Glomerular visceral epithelial cell (primary cell): Measurements from ENCODE around the gene CCDC201.
A peak's percentile ranks its signal among the peaks of the same experiment; 100 is the strongest.

Source experiments
- DNase-seq: peaks from one replicate; pipeline ENCODE4 v3.0.0-alpha.2; 2016; ENCODE audit errors: extremely low spot score

The CCDC201 gene

DNA sequence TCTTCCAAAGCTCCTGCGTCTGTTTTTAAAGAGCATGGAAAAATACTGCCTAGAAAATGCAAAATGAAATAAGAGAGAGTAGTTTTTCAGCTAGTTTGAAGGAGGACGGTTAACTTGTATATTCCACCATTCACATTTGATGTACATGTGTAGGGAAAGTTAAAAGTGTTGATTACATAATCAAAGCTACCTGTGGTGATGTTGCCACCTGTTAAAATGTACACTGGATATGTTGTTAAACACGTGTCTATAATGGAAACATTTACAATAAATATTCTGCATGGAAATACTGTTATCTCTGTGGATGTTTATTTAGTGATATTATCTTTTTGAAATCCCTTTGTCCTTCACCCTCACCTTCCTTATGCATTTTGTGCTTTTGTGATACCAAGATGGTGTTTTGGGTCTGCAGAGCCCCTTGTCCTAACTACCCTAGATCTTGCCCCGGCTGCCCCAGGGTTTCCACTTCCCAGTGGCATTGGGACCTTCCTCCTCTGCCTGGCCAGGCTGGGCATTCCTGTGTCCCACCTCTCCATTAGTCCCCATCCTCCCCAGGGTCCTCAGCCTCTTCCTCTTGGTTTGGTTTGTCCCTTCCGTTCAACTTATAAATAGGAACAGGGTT lies 20.6 kb upstream of the CCDC201 start:
- DNase-seq = no peak

DNA sequence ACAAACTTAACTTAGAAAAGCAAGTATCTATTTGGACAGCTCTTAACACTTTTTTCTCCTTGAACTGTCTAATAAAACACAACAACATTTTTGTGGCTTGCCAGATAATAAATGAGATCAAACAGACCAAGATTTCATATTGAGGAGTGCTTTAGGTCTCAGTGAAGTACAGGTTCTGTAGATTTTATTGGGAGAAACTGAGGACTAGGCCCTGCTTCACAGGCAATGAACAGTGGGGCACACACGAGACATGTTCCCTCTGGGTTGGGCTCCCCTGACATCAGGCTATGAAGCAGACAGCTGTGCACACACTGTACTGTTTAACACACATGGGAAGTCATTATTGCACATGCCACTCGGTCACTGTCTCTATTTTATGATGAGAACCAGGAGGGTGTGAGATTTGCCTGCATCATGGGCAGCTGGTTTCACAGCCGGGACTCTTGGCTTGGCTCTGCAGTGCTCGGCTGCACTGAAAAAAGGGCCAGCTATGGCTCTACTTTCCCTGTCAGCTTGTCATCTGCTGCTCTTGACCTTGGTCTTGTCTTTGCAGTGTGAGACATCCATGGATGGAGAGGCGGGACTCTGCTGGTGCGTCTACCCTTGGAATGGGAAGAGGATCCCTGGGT lies 19.6 kb upstream of the CCDC201 start:
- DNase-seq = no peak

DNA sequence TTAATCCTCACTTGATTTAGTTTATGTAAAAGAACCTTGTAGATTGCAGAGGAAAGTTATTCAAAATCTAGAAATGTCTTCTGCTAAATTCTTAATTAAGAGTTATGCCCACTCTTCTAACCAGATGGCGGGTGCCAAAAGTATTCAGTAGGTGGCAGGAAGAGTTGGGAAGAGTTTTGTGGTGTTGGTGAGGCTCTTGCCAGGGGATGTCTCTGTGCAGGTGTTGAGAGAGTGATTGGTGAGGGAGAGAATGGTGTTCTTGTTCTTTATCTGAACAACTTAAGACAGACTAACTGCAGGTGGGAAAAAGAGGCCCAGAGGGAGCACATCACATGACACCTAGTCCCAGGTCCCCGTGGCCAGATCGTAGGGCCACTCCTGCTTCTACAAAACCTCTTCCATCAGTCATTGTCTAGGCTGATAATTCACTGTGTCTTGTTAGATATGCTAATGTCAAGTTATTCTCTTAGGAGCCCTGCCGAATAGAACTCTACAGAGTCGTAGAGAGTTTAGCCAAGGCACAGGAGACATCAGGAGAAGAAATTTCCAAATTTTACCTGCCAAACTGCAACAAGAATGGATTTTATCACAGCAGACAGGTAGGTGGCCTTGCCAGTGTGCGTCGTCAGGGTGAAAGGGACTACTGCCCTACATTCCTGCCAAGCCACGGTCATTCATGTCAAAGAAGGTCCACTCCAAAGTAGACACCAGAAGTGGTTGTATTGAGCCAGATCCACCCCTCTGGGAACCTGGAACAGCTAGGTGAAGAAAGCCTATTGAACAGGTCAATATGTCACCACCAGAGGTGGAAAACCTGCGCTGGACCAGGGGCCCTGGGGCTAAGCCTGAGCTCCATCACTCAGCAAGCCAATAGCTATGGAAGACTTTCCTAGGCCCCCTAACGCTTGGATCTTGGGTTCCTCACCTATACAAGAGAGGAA lies 18.9 kb upstream of the CCDC201 start:
- no peak for DNase-seq

DNA sequence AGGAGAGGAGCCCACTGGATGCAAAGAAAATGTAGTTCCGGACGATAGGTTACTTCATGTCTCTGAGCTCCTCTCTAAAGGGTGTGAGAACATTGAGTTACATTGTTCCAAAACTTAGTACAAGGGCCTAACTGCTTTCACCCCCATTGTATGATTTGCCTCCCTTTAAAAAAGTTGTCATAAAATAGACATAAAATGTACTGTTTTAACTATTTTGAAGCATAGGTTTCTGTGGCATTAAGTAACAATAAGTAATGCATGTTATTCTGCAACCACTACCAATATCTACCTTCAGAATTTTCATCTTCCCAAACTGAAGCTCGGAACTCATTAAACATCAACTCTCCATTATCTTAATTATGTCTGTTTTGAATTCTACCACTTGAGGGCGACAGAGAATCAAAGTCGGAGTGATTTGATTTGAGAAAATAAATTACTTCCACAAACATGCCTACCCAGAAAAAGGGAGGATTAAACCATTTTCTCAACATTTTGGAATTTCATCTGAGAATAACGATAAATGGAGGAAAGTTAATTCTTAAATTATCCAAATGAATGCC lies 18.1 kb upstream of the CCDC201 start:
- DNase-seq = peak; percentile 46

DNA sequence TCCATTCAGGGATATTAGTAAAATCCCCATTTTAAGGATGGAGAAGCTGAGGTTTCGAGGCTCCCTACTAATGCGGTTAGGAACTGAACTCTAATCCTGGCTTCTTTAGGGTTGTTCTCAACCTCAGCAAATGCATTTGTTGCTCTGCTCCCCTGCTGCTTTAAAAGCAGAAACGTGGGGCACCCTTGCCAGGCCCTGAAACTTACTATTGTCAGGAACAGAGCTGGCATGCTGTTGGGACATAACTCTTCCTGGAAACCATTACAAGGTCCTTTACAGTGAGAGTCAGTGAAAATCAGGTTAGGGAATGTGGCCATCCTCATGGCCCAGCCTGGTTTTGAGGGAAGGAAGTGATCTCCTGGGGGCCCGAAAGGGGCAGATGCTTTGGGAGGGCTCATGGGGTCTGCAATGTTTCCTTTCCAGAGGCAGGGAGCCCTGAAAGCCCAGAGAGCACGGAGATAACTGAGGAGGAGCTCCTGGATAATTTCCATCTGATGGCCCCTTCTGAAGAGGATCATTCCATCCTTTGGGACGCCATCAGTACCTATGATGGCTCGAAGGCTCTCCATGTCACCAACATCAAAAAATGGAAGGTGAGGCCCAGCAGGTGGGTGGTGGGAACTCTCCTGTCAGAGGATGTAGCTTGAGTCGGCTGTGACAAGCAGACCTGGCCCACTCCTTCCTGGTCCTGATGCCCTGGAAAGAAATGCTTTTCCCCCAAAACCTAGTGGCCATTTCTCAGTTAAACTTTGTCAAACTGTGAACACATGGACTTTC lies 17.4 kb upstream of the CCDC201 start:
- DNase-seq = no peak

DNA sequence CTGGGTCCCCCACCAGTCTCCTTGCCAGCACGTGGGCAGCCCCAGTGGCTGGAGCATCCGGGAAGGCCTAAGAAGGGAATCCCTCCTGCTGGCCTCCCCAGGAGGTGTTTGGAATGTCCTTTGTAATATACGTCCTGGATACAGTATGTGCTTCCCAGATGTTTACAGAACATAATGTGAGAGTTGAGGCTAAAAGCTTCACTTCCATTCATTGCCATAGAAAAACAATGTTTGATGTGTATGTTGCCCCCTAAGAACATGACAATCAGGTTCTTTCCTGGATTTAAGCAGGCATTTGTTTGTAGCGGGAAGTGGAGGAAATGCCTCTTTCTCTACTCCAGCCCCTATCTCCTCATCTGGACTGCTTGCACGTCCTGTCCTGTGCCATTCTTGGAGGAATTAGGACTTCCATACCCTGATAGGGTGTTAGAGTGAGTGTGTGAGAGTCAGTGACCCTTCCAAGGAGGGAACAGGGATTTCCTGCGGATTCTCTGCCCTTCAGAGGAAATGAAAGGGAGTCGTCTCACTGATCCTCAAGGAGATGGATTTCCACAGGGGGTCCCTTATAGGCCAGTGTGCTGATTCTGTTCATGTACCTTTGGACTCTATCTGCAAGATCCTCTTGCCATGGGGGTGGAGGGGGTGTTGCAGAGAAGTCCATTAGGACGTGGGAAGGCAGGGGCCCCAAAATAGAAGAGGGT lies 16.6 kb upstream of the CCDC201 start:
- DNase-seq = no peak

DNA sequence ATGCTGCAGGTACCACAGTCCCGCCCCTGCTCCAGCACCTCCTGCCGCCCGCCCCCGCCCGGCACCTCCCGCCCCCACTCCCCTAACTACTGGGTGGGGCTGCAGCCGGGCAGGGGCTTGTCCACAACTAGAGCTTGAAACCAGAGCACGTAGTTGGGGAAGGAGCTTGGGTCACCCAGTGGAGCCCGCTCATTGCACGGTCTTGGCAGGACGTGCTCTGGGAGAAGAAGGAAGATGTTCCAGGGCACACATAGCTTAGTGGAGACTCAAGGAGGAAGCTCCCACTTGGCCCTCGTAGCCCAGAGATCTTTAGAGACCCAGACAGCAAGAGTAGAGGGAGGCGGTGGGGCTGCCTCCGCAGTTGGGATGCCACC lies 16.1 kb upstream of the CCDC201 start:
- DNase-seq = no peak

DNA sequence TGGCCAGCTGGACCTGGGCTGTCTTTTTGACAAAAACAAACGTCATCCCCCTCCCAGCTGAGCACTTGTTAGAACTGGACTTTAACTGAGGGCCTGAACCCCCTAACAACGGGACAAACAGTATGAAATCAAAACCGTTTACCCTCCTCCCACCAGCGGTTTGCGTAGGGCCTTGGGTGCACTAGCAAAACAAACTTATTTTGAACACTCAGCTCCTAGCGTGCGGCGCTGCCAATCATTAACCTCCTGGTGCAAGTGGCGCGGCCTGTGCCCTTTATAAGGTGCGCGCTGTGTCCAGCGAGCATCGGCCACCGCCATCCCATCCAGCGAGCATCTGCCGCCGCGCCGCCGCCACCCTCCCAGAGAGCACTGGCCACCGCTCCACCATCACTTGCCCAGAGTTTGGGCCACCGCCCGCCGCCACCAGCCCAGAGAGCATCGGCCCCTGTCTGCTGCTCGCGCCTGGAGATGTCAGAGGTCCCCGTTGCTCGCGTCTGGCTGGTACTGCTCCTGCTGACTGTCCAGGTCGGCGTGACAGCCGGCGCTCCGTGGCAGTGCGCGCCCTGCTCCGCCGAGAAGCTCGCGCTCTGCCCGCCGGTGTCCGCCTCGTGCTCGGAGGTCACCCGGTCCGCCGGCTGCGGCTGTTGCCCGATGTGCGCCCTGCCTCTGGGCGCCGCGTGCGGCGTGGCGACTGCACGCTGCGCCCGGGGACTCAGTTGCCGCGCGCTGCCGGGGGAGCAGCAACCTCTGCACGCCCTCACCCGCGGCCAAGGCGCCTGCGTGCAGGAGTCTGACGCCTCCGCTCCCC lies 15.5 kb upstream of the CCDC201 start, which contains the start of gene IGFBP1:
Gene IGFBP1 (plus strand): TSS at position 304 of the 808 bp plus-strand sequence. CDS start 165 bp downstream, at position 469.
- peak; percentile 12 for DNase-seq

DNA sequence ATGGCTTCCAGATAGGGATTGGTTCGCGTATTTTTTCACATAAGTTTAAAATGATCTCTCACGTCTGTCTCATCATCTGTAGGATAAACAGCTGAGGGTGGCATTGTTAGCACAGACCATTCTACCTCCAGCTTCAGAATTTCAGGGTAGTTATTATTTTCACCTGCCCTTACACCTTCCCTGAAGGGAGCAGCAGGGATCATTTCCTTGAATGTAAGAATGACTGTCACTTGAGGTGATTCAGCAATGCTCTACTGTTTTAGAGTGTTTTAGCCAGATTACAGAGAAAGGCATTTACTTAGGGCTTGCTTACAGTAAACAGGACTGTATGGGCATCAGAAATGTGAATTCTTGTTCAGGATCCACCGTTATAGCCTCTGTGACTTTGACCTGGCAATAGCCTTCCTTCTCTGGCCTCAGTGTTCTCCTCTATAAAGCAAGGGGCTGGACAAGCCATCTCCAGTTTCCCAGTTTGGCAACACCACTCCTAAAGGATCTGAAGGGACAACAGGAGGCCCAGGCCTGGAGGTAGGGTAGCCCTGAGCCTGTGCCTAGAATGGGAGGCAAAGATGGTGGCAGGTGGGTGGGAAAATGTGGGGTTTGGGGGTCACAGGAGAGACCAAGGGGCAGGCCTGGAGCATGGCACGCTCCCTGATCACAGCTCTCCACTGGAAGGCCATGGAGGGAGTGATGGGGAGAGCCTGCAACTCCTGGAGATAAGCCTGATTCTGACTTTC lies 14.2 kb upstream of the CCDC201 start:
- no peak for DNase-seq

DNA sequence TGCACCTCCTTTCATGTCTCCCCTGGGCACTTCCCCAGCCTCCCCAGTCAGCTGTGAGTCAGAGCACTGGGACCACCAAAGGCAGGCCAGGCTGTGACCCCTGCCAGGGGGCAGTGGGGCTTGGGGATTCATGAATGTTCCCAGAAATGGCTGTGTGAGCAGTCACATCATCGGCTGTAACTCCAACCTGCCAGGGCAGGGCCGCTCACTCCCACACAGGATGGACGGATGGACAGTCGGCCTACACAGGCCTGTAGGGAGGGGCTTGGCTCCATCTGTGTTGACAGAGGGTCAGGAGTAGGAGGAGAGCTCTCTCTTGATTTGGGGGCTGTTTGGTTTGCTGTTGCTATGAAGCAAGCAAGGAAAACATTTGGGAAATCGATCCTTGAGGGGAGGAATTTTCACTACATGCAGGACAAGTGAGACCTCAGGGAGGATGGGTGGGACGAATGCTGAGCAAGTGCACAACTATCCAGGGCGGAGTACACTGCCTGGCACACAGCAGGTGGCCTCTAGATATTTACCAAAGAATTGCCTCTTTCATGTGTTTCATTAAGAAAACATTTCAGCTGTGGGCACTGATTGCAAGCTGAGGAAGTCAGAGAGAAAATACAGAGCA lies 12.5 kb upstream of the CCDC201 start:
- DNase-seq = no peak

DNA sequence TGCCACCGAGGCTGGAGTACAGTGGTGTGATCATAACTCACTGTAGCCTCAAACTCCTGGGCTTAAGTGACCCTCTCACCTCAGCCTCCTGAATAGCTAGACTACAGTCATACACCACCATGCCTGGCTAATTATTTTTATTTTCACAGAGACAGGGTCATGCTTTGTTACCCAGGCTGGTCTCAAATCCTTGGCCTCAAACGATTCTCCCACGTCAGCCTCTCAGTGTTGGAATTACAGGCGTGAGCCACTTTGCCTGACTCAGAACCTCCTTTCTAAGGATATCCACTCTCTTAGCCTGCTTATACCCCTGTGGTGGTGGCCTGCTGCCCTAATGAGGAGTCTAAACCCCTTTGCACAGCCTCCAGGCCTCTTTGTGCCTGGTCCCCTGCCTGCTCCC lies 11.3 kb upstream of the CCDC201 start:
- no peak for DNase-seq

DNA sequence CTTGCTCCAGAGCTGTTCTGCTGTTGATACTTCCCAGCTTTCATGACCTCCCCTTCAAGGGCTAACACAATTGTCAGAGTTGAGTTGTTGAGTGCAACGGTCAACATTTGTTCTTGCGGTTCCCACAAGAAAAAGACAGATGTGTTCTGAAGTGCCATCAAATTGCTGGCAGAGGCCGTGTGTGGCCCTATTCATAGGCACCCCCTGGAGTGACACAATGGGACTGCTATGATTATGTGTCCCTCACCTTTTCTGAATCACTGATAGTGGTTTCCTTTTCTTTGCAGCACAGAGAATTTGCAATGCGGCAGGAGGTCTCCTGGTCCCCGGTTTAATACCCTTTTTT lies 9.6 kb upstream of the CCDC201 start:
- DNase-seq = no peak

DNA sequence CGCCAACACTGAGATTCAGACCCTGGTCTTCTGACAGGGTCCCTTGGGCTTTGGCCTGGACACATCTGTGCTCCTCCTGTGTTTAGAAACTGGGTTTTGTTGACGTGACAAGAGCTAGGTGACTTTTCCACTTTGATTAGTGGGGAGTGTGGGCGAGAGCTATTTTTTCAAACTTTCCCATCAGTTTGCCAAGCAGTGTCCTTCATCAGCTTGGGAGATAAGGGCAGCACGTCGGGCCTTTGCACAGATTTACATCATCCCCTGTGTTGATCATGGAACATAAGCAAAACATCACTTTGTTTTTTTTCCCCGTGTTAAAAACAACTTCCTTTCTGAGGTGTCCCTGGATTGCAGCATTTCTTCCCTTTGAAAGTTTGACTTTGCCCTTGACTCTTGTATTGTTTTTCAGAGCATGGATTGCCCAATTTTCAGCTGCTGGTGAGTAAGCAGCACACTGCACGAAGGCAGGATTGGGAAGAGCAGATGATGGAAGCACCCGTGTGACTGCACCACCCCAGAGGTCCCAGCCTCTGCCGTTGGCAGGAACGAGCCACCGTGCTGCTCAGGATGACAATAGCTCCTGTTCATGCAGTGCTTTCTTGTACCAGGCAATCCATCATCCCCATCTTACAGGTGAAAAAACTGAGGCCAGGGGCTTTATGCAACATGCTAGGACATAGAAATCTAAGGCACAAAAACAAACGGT lies 9.0 kb upstream of the CCDC201 start:
- no peak for DNase-seq

DNA sequence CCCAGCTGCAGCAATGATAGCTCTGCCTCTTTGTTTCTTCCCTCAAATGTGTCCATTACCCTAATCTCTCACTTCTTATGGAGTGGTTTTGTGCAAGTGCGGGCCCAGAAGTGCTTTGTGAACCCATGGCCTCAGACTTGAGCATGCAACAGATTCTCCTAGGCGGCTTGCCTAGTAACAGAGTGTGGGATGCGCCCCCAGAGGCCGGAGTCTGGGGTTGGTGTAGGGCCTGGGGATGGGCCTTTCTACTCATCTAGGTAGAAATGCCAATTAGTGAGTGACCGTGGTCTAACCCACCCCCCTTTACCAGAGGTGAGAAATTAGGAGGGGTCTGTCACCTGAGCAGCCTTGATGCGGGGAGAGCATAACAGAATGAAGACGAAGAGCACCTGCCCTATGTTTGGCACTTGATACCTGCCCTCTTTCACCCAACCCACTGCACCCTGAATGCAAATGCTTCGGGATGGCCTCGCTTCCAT lies 8.4 kb upstream of the CCDC201 start:
- DNase-seq = no peak

DNA sequence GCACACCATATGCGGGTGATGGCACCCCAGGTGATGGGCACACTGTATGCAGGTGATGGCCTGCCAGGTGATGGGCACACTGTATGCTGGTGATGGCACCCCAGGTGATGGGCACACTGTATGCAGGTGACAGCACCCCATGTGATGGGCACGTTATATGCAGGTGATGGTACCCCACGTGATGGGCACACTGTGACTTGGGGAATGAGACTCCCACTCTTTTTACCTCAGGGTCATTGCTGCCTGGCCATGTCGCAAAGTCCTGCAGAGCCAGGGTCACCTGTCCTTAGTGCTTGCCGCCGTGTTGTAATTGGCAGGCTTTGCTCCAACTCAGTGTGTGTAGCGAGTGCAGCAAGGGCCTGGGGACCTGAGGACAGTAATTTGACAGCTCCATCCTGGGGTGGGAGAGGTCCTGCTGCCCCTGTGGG lies 7.6 kb upstream of the CCDC201 start:
- no peak for DNase-seq

DNA sequence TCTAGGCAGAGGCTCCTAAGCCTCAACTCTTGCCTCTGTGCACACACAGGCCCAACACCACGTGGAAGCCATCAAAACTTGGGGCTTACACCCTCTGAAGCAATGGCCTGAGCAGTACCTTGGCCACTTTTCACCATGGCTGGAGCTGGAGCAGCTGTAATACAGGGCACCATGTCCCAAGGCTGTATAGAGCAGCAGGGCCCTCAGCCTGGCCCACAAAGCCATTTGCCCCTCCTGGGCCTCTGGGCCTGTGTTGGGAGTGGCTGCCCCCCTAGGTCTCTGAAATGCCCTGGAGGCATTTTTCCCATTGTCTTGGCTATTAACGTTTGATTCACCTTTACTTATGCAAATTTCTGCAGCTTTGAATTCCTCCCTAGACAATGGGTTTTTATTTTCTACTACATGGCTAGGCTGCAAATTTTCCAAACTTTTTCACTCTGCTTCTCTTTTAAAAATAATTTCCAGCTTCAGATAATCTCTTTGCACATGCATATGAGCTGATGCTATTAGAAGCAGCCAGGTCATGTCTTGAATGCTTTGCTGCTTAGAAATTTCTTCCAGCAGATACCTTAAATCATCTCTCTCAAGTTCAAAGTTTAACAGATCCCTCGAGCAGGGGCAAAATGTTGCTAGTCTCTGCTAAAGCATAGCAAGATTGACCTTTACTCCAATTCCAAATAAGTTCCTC lies 5.7 kb upstream of the CCDC201 start:
- no peak for DNase-seq

DNA sequence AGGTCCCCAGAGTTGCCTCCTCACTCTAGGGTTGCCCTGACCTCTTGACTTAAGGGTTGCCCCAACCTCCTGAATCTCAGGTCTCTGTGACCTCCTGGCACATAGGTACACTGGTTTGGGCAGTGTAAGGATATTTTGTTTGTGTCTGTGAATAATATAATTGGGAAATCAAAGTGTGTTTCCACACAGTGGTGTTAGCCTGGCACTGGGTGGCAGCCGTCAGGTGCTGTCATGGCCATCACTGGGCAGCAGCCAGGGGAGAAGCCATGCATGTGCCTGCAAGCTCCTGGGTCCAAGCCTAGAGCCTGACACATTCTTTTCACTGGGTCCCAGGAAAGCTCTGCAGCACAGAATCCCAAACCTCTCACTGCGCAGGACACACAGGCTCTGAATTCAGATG lies 3.6 kb upstream of the CCDC201 start:
- no peak for DNase-seq
